OCI-LY1 (cell line): ENCODE results near the gene IL12A.

ENCODE experiments used
- H2AFZ ChIP-seq: fragments of 200-600 bp; sonication (generic), shearing (Covaris generic); 2 replicates; pipeline ENCODE4 v1.6.0; 2014; ENCODE audit warnings: antibody characterized with exemption, mild to moderate bottlenecking, low read length
- H3F3A ChIP-seq: fragments of 200-600 bp; sonication (generic), shearing (Covaris generic); 2 replicates; pipeline ENCODE4 v1.6.0; 2014; ENCODE audit warnings: mild to moderate bottlenecking, antibody characterized with exemption, low read length, moderate library complexity; ENCODE audit not compliant: insufficient read depth
- H3K27ac ChIP-seq: fragments of 200-600 bp; sonication (generic); 2 replicates; pipeline ENCODE4 v1.5.1; 2014; ENCODE audit warnings: low read length, mixed run types, mild to moderate bottlenecking, low read depth; ENCODE audit not compliant: poor library complexity, severe bottlenecking
- H3K27me3 ChIP-seq: fragments of 200-600 bp; sonication (generic); 2 replicates; pipeline ENCODE4 v1.6.0; 2014; ENCODE audit warnings: antibody characterized with exemption, mild to moderate bottlenecking, low read length, moderate library complexity; ENCODE audit not compliant: insufficient read depth
- H3K36me3 ChIP-seq: fragments of 200-600 bp; sonication (generic); 2 replicates; pipeline ENCODE4 v1.6.1; 2014; ENCODE audit warnings: mild to moderate bottlenecking, antibody characterized with exemption, low read length, moderate library complexity, mixed read lengths; ENCODE audit not compliant: insufficient read depth
- H3K4me1 ChIP-seq: fragments of 200-600 bp; sonication (generic); 2 replicates; pipeline ENCODE4 v1.5.1; 2014; ENCODE audit warnings: mild to moderate bottlenecking, low read length, moderate library complexity; ENCODE audit not compliant: insufficient read depth, severe bottlenecking
- H3K4me2 ChIP-seq: fragments of 200-600 bp; sonication (generic), shearing (Covaris generic); 2 replicates; pipeline ENCODE4 v1.6.1; 2014; ENCODE audit warnings: low read length
- H3K4me3 ChIP-seq: fragments of 200-600 bp; sonication (generic); 2 replicates; pipeline ENCODE4 v1.5.1; 2014; ENCODE audit warnings: low read length, low read depth, mild to moderate bottlenecking, mixed read lengths; ENCODE audit not compliant: poor library complexity, severe bottlenecking
- H3K79me2 ChIP-seq: fragments of 200-600 bp; shearing (Covaris generic); 2 replicates; pipeline ENCODE4 v1.6.1; 2016; ENCODE audit warnings: mixed run types, low read length, mixed read lengths; ENCODE audit not compliant: insufficient read depth
- H3K9ac ChIP-seq: fragments of 200-600 bp; sonication (generic), shearing (Covaris generic); 2 replicates; pipeline ENCODE4 v1.6.1; 2014; ENCODE audit warnings: mild to moderate bottlenecking, low read length, mixed read lengths
- H3K9me2 ChIP-seq: fragments of 200-600 bp; sonication (generic), shearing (Covaris generic); 2 replicates; pipeline ENCODE4 v1.6.1; 2014; ENCODE audit warnings: low read depth, mild to moderate bottlenecking, low read length, mixed read lengths
- H3K9me3 ChIP-seq: fragments of 200-600 bp; shearing (Covaris generic); 2 replicates; pipeline ENCODE4 v1.6.1; 2014; ENCODE audit warnings: low read length, mixed read lengths
- H4K20me1 ChIP-seq: fragments of 200-600 bp; sonication (generic), shearing (Covaris generic); 2 replicates; pipeline ENCODE4 v1.6.0; 2016; ENCODE audit warnings: mild to moderate bottlenecking, low read length; ENCODE audit not compliant: insufficient read depth
- EZH2 ChIP-seq: fragments of 200-600 bp; sonication (generic), shearing (Covaris generic); IDR thresholded peaks from 2 replicates; pipeline ENCODE4 v1.8.0; 2017; ENCODE audit warnings: borderline replicate concordance, mixed run types, mild to moderate bottlenecking, antibody characterized with exemption, low read length, moderate library complexity, mixed read lengths
- TF ChIP-seq, protein P1 (sequence below): fragments of 200-600 bp; sonication (generic), shearing (Covaris generic); IDR thresholded peaks from 2 replicates; pipeline ENCODE4 v1.5.1; 2017; ENCODE audit warnings: mild to moderate bottlenecking, antibody characterized with exemption, low read length, moderate library complexity, mixed read lengths

Gene IL12A

DNA sequence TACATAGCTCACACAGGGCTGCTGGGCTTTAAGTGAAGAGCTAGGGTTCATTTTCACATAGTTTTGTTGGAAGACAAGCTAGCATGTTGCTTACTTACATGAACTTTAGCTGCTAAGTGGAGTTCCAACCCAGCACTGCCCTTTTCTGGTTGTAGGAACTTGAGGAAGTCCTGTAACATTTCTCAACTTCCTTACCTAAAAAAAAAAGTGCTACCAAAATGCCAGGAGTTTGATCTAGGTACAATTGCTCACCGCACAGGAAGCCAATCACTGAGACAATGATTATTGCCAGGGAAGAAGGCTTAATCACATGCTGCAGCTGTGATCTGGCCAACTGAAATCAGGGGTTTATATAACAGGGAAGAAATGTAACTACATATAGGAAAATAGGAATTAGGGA lies 52.8 kb downstream of the IL12A start:
- TF ChIP-seq EZH2 = no peak
- TF ChIP-seq, protein P1, sequence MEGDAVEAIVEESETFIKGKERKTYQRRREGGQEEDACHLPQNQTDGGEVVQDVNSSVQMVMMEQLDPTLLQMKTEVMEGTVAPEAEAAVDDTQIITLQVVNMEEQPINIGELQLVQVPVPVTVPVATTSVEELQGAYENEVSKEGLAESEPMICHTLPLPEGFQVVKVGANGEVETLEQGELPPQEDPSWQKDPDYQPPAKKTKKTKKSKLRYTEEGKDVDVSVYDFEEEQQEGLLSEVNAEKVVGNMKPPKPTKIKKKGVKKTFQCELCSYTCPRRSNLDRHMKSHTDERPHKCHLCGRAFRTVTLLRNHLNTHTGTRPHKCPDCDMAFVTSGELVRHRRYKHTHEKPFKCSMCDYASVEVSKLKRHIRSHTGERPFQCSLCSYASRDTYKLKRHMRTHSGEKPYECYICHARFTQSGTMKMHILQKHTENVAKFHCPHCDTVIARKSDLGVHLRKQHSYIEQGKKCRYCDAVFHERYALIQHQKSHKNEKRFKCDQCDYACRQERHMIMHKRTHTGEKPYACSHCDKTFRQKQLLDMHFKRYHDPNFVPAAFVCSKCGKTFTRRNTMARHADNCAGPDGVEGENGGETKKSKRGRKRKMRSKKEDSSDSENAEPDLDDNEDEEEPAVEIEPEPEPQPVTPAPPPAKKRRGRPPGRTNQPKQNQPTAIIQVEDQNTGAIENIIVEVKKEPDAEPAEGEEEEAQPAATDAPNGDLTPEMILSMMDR = no peak
- H3F3A ChIP-seq = no peaks in the 10 kb centered on the region
- H3K9me3 ChIP-seq = no peaks in the 10 kb centered on the region
- no peaks in the 10 kb centered on the region for H3K4me1 ChIP-seq
- H3K9me2 ChIP-seq = no peaks in the 10 kb centered on the region
- H3K9ac ChIP-seq = no peak overlapping the region
- H2AFZ ChIP-seq = no peak overlapping the region
- no peaks in the 10 kb centered on the region; the same call in 1 of the 2 replicates for H3K36me3 ChIP-seq
- peaks cover 5% of the 10 kb centered on the region for H3K27me3 ChIP-seq
- no peak overlapping the region for H3K27ac ChIP-seq
- H4K20me1 ChIP-seq = no peaks in the 10 kb centered on the region
- H3K4me3 ChIP-seq = no peak overlapping the region
- H3K4me2 ChIP-seq = no peak overlapping the region
- H3K79me2 ChIP-seq = no peaks in the 10 kb centered on the region

DNA sequence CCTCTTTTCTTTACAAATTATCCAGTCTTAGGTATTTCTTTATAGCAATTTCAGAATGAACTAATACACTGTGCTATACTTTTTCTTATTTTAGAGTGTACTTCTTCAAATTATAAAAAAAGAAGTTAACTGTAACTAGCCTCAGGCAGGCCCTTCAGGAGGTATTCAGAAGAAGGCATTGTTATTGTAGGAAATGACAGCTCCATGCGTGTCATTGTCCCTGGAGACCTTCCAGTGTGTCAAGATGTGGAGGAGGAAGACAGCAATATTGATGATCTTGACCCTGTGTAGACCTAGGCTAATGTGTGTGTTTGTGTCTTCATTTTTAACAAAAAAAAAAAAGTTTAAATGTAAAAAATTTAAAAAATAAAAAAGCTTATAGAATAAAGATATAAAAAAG lies 55.5 kb downstream of the IL12A start:
- Histone ChIP-seq H3K9me2 (no peaks in the 10 kb centered on the region), H4K20me1 (no peaks in the 10 kb centered on the region), H2AFZ (no peak overlapping the region), H3K4me3 (no peak overlapping the region), H3K27me3 (peaks cover 5% of the 10 kb centered on the region), H3K36me3 (no peaks in the 10 kb centered on the region; the same call in 1 of the 2 replicates), H3K27ac (no peak overlapping the region), H3K79me2 (no peaks in the 10 kb centered on the region), H3K4me2 (no peak overlapping the region), H3F3A (no peaks in the 10 kb centered on the region), H3K9me3 (no peaks in the 10 kb centered on the region), H3K9ac (no peak overlapping the region), H3K4me1 (no peaks in the 10 kb centered on the region)
- TF ChIP-seq EZH2 = no peak
- TF ChIP-seq, protein P1 = no peak
